GM12892 (cell line): Measurements from ENCODE around the gene RAPGEF2.

Experiments
- POLR2A ChIP-seq: IDR thresholded peaks from 2 replicates; pipeline ENCODE4 v1.6.1; 2011; ENCODE audit warnings: low read depth, low read length, control low read depth
- POLR2AphosphoS5 ChIP-seq: IDR thresholded peaks from 2 replicates; pipeline ENCODE4 v1.6.1; 2011; ENCODE audit warnings: low read depth, low read length, control low read depth
- TAF1 ChIP-seq: IDR thresholded peaks from 2 replicates; pipeline ENCODE4 v1.6.1; 2011; ENCODE audit warnings: low read depth, mild to moderate bottlenecking, control low read depth, low read length, borderline replicate concordance

DNA sequence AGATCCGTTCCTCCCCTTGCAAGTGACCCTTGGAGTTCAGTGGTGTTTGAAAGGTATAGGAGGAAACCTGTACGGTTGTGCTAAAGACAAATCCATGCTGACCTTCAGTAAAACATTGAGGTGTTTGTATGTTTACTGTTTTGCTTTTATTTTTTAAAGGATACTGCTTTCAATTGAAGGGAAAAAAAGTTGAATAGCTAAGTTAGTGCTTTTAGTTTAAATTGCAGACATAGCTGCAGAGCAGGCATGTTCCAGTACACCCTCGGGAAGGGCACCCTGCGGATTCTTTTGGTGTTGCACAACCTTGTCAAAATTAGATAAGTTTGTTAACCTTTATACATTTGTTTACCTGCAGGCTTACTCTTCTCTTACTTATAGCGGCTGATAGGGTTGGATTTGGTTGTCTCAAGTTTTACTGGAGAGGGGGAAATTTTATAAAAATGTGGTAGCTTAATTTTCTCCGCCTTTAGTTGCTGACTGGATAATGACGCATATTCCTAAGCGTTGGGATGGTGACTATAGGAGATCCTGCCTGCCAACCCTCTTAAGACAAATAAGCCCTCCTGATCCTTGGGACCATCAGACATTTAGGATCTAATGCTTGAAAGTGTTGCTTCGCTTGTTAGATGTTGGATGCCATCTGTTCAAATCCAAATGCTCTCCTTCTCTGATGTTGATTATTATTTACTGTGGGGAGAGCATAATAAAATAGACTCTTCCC, 2.0 kb downstream of the RAPGEF2 start:
- TF ChIP-seq POLR2A, result no peak
- no peak for TF ChIP-seq TAF1
- no peak for TF ChIP-seq POLR2AphosphoS5
